ENCODE measurements around the gene TARS2. TPM values are rescaled to one million over a fixed set of nuclear protein-coding genes. Genes with fewer than 3 reads are reported as not detected.

Gene TARS2
- total and polyA plus RNA-seq, 2 of the 13 experiments (the other 11 are each of a cell fraction or from before 2014, with no cell fraction given), result 21.3 to 22.8 TPM

DNA sequence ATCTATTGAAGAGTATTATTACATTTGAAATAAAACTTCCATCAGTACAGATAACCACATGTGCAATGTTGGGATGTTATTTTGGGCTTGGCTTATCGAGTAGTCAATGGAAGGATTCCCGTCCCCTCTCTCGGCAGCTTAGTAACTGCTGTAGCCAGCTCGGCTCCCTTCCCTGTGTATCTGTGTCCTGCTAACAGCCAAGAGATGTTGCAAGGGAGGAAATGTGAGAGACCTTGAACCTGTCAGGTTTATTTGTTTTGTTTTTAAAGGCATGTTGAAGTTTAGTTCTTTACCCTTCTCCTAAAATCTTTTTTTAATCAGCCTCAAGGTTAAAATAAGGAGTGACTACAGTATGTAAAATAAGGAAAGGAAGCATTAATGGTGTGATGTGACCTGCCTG is 13.6 kb upstream of the TARS2 start (continued):
- TF ChIP-seq, protein P1, sequence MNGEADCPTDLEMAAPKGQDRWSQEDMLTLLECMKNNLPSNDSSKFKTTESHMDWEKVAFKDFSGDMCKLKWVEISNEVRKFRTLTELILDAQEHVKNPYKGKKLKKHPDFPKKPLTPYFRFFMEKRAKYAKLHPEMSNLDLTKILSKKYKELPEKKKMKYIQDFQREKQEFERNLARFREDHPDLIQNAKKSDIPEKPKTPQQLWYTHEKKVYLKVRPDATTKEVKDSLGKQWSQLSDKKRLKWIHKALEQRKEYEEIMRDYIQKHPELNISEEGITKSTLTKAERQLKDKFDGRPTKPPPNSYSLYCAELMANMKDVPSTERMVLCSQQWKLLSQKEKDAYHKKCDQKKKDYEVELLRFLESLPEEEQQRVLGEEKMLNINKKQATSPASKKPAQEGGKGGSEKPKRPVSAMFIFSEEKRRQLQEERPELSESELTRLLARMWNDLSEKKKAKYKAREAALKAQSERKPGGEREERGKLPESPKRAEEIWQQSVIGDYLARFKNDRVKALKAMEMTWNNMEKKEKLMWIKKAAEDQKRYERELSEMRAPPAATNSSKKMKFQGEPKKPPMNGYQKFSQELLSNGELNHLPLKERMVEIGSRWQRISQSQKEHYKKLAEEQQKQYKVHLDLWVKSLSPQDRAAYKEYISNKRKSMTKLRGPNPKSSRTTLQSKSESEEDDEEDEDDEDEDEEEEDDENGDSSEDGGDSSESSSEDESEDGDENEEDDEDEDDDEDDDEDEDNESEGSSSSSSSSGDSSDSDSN (CRISPR knock-in tag; IDR thresholded peaks at IDR 0.05), result 0 out of 2 replicates have a peak, but pooled peaks have one; percentile 22
- TF ChIP-seq NFATC3 (CRISPR knock-in tag; IDR thresholded peaks at IDR 0.05), result no peak
- TF ChIP-seq HDAC1 (CRISPR knock-in tag; IDR thresholded peaks at IDR 0.05), result peak; percentile 73
- TF ChIP-seq ADNP (CRISPR knock-in tag; IDR thresholded peaks at IDR 0.05), result no peak
- TF ChIP-seq, protein P2, sequence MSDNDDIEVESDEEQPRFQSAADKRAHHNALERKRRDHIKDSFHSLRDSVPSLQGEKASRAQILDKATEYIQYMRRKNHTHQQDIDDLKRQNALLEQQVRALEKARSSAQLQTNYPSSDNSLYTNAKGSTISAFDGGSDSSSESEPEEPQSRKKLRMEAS (IDR thresholded peaks at IDR 0.05), result 0 out of 2 replicates have a peak, but pooled peaks have one; percentile 33
- TF ChIP-seq ZNF746 (CRISPR knock-in tag; IDR thresholded peaks at IDR 0.05), result no peak
- TF ChIP-seq ZNF180 (CRISPR knock-in tag; IDR thresholded peaks at IDR 0.05; ENCODE audit: borderline replicate concordance, low read depth), result no peak
- no peak for TF ChIP-seq REL (CRISPR knock-in tag; conservative IDR thresholded peaks at IDR 0.05)
- no peak for TF ChIP-seq SOX6 (IDR thresholded peaks at IDR 0.05)
- peak; percentile 82 for TF ChIP-seq SOX6 (CRISPR knock-in tag; IDR thresholded peaks at IDR 0.05)
- TF ChIP-seq PLRG1 (conservative IDR thresholded peaks at IDR 0.05), result no peak
- no peak for TF ChIP-seq ZNF20 (CRISPR knock-in tag; IDR thresholded peaks at IDR 0.05)
- TF ChIP-seq MIXL1 (CRISPR knock-in tag; IDR thresholded peaks at IDR 0.05), result peak; percentile 91
- TF ChIP-seq, protein P3, sequence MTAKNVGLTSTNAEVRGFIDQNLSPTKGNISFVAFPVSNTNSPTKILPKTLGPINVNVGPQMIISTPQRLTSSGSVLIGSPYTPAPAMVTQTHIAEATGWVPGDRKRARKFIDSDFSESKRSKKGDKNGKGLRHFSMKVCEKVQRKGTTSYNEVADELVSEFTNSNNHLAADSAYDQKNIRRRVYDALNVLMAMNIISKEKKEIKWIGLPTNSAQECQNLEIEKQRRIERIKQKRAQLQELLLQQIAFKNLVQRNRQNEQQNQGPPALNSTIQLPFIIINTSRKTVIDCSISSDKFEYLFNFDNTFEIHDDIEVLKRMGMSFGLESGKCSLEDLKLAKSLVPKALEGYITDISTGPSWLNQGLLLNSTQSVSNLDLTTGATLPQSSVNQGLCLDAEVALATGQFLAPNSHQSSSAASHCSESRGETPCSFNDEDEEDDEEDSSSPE (CRISPR knock-in tag; IDR thresholded peaks at IDR 0.05), result no peak
- no peak for TF ChIP-seq KDM2A (CRISPR knock-in tag; IDR thresholded peaks at IDR 0.05; ENCODE audit: borderline replicate concordance, low read depth)
- TF ChIP-seq, protein P4, sequence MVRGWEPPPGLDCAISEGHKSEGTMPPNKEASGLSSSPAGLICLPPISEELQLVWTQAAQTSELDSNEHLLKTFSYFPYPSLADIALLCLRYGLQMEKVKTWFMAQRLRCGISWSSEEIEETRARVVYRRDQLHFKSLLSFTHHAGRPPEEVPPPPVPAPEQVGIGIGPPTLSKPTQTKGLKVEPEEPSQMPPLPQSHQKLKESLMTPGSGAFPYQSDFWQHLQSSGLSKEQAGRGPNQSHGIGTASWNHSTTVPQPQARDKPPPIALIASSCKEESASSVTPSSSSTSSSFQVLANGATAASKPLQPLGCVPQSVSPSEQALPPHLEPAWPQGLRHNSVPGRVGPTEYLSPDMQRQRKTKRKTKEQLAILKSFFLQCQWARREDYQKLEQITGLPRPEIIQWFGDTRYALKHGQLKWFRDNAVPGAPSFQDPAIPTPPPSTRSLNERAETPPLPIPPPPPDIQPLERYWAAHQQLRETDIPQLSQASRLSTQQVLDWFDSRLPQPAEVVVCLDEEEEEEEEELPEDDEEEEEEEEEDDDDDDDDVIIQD (CRISPR knock-in tag; IDR thresholded peaks at IDR 0.05; ENCODE audit: low read depth), result no peak; the same call in 1 of the 2 replicates
- no peak for TF ChIP-seq SMAD9 (CRISPR knock-in tag; IDR thresholded peaks at IDR 0.05)
- TF ChIP-seq EP300 (IDR thresholded peaks at IDR 0.05; ENCODE audit: low read depth in 2 of 2, low read length in 2 of 2), result peak; percentile 58 to 92; a peak in 3 of 4 replicates
- peak; percentile 82 for TF ChIP-seq EP300 (CRISPR knock-in tag; IDR thresholded peaks at IDR 0.05; ENCODE audit: borderline replicate concordance)
- peak; percentile 96 for TF ChIP-seq ETV5 (CRISPR knock-in tag; IDR thresholded peaks at IDR 0.05; ENCODE audit: borderline replicate concordance)
- TF ChIP-seq REPIN1 (CRISPR knock-in tag; IDR thresholded peaks at IDR 0.05; ENCODE audit: borderline replicate concordance, low read depth), result 0 out of 2 replicates have a peak, but pooled peaks have one; percentile 27
- TF ChIP-seq, protein P5, sequence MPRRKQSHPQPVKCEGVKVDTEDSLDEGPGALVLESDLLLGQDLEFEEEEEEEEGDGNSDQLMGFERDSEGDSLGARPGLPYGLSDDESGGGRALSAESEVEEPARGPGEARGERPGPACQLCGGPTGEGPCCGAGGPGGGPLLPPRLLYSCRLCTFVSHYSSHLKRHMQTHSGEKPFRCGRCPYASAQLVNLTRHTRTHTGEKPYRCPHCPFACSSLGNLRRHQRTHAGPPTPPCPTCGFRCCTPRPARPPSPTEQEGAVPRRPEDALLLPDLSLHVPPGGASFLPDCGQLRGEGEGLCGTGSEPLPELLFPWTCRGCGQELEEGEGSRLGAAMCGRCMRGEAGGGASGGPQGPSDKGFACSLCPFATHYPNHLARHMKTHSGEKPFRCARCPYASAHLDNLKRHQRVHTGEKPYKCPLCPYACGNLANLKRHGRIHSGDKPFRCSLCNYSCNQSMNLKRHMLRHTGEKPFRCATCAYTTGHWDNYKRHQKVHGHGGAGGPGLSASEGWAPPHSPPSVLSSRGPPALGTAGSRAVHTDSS (CRISPR knock-in tag; conservative IDR thresholded peaks at IDR 0.05), result no peak
- no peak for TF ChIP-seq SNAI1 (CRISPR knock-in tag; IDR thresholded peaks at IDR 0.05; ENCODE audit: borderline replicate concordance)
- TF ChIP-seq STAT5B (CRISPR knock-in tag; IDR thresholded peaks at IDR 0.05), result no peak
